ENCODE results near the gene XIRP2.

DNA sequence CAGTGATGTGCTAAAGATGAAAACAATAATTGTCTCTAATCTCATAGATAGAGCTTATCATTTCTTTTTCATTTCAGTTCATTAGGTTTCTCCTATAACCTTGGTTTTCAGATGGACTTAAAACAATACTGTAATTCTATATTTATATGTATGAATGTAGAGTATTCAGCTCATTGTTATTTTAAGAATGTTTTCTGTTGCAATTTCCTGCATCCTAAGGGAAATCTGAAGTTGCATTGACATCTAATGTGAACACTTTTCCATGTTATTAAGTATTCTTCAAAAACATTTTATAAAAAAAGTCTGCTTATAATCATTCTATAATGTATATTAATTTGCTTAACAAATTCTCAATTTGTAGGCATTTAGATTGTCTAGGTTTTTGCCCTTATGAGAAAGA is 288.9 kb downstream of the XIRP2 start:
- TF ChIP-seq POLR2A (IDR thresholded peaks at IDR 0.05) (no peak), POLR2AphosphoS5 (IDR thresholded peaks at IDR 0.05) (no peak)

All from prostate gland (tissue), 1 donor.